ENCODE data around the gene CSMD2. TPM values are rescaled to one million over a fixed set of nuclear protein-coding genes. Genes with fewer than 3 reads are reported as not detected.

CSMD2 gene
- total and polyA plus RNA-seq, 2 experiments from 2014 or later: 5.3 to 16.6 TPM

- no peaks in the 10 kb centered on the region; the same call in 1 of the 2 replicates for H3K9me2 ChIP-seq (ENCODE audit: insufficient read depth)
- H3K4me3 Mint-ChIP-seq: peak within 1 kb of the TSS; percentile 65
- H3K79me2 ChIP-seq (replicated peaks; ENCODE audit: insufficient read depth): no peaks in the 10 kb centered on the region
- no peaks in the 10 kb centered on the region for H3K9me3 Mint-ChIP-seq
- peak within 1 kb of the TSS; percentile 86 for H2AFZ ChIP-seq
- no peaks in the 10 kb centered on the region for H4K20me1 ChIP-seq (replicated peaks; ENCODE audit: insufficient read depth)
- H3K27ac Mint-ChIP-seq: no peak within 1 kb of the TSS
- H3K4me1 ChIP-seq (ENCODE audit: insufficient read depth): peaks cover 58% of the 10 kb centered on the region
- H3K4me1 Mint-ChIP-seq: peaks cover 54% of the 10 kb centered on the region
- ATAC-seq: peak; percentile 82
- H3K27ac ChIP-seq (ENCODE audit: low read depth): no peak within 1 kb of the TSS
- H3K36me3 ChIP-seq (ENCODE audit: insufficient read depth): no peaks in the 10 kb centered on the region
- peak within 1 kb of the TSS; percentile 85 for H3K4me2 ChIP-seq
- peaks cover 25% of the 10 kb centered on the region for H3K27me3 ChIP-seq (ENCODE audit: insufficient read depth)
- peak; percentile 75 for DNase-seq (ENCODE audit: low spot score)
- TF ChIP-seq CTCF (conservative IDR thresholded peaks at IDR 0.05; ENCODE audit: low read depth in 2 of 2) (peak; percentile 36 to 52), POLR2AphosphoS5 (IDR thresholded peaks at IDR 0.05; ENCODE audit: low read depth) (no peak)
- peaks cover 10% of the 10 kb centered on the region for H3K27me3 Mint-ChIP-seq (ENCODE audit: insufficient read depth, low read depth, poor library complexity)
- peak within 1 kb of the TSS; percentile 67 for H3K4me3 ChIP-seq
- H3F3A ChIP-seq (replicated peaks; ENCODE audit: low read depth): no peaks in the 10 kb centered on the region
- H3K36me3 Mint-ChIP-seq (ENCODE audit: low read depth): no peaks in the 10 kb centered on the region; the same call in 2 of the 3 replicates
These were observed 12.0 kb upstream of the CSMD2 start, which contains the start of gene C1orf94 for GRCh38 chr1:34176830-34177603. C1orf94 (plus strand) TSS chr1:34176907; CDS start chr1:34177790, 883 bp downstream.

- Mint-ChIP-seq H3K36me3 (ENCODE audit: low read depth) (no peaks in the 10 kb centered on the region), H3K9me3 (no peaks in the 10 kb centered on the region), H3K27ac (no peak overlapping the region), H3K27me3 (ENCODE audit: insufficient read depth, low read depth, poor library complexity) (peaks cover 10% of the 10 kb centered on the region), H3K4me3 (no peak overlapping the region), H3K4me1 (peaks cover 57% of the 10 kb centered on the region)
- H3K36me3 ChIP-seq (ENCODE audit: insufficient read depth): no peaks in the 10 kb centered on the region
- H3K27ac ChIP-seq (ENCODE audit: low read depth): no peak overlapping the region
- ATAC-seq (no peak), DNase-seq (ENCODE audit: low spot score) (no peak)
- peaks cover 25% of the 10 kb centered on the region for H3K27me3 ChIP-seq (ENCODE audit: insufficient read depth)
- peaks cover 58% of the 10 kb centered on the region for H3K4me1 ChIP-seq (ENCODE audit: insufficient read depth)
- peak overlapping the region; percentile 85; the same call in 1 of the 2 replicates for H3K4me2 ChIP-seq
- H3K4me3 ChIP-seq: no peak overlapping the region
- no peaks in the 10 kb centered on the region for H3F3A ChIP-seq (replicated peaks; ENCODE audit: low read depth)
- no peaks in the 10 kb centered on the region for H3K9me2 ChIP-seq (ENCODE audit: insufficient read depth)
- H3K79me2 ChIP-seq (replicated peaks; ENCODE audit: insufficient read depth): no peaks in the 10 kb centered on the region
- H2AFZ ChIP-seq: no peak overlapping the region
- no peaks in the 10 kb centered on the region for H4K20me1 ChIP-seq (replicated peaks; ENCODE audit: insufficient read depth)
- no peak for TF ChIP-seq ETS1 (IDR thresholded peaks at IDR 0.05)
- no peak for TF ChIP-seq CREB1 (CRISPR knock-in tag; IDR thresholded peaks at IDR 0.05; ENCODE audit: low read depth)
- TF ChIP-seq EZH2 (IDR thresholded peaks at IDR 0.05; ENCODE audit: low read depth, unreplicated experiment): no peak
- no peak for TF ChIP-seq NANOG (IDR thresholded peaks at IDR 0.05; ENCODE audit: borderline replicate concordance)
- no peak for TF ChIP-seq ZNF331 (CRISPR knock-in tag; IDR thresholded peaks at IDR 0.05; ENCODE audit: low read depth)
- no peak for TF ChIP-seq REST (IDR thresholded peaks at IDR 0.05; ENCODE audit: unreplicated experiment)
- TF ChIP-seq JUNB (IDR thresholded peaks at IDR 0.05; ENCODE audit: unreplicated experiment): no peak
These were observed 10.7 kb upstream of the CSMD2 start for GRCh38 chr1:34175744-34176143.
